Astrocyte (in vitro differentiated cells and primary cell): ENCODE results near the gene ATG7.

ENCODE experiments used
- EZH2 ChIP-seq: IDR thresholded peaks from 2 replicates; pipeline ENCODE4 v1.6.1; 2012; ENCODE audit warnings: mild to moderate bottlenecking, low read length, inconsistent platforms; ENCODE audit not compliant: insufficient read depth
- TF ChIP-seq, protein P1 (sequence below): IDR thresholded peaks from 2 replicates; pipeline ENCODE4 v1.5.1; 2011; ENCODE audit warnings: low read depth, mild to moderate bottlenecking, inconsistent platforms, low read length, moderate library complexity; ENCODE audit not compliant: insufficient read depth

- TF ChIP-seq, protein P1, sequence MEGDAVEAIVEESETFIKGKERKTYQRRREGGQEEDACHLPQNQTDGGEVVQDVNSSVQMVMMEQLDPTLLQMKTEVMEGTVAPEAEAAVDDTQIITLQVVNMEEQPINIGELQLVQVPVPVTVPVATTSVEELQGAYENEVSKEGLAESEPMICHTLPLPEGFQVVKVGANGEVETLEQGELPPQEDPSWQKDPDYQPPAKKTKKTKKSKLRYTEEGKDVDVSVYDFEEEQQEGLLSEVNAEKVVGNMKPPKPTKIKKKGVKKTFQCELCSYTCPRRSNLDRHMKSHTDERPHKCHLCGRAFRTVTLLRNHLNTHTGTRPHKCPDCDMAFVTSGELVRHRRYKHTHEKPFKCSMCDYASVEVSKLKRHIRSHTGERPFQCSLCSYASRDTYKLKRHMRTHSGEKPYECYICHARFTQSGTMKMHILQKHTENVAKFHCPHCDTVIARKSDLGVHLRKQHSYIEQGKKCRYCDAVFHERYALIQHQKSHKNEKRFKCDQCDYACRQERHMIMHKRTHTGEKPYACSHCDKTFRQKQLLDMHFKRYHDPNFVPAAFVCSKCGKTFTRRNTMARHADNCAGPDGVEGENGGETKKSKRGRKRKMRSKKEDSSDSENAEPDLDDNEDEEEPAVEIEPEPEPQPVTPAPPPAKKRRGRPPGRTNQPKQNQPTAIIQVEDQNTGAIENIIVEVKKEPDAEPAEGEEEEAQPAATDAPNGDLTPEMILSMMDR = no peak
- no peak for TF ChIP-seq EZH2
These were observed 238.2 kb downstream of the ATG7 start for GRCh38 chr3:11510356-11510755.
